Measurements from ENCODE around the gene FNIP2.
"Not testable (repeated sequence)": the region's sequence is repeated elsewhere in the genome, so short reads cannot be mapped to it uniquely, and the experiment has no call there.

- not testable (repeated sequence) for TF ChIP-seq CTBP1 (IDR thresholded peaks at IDR 0.05; ENCODE audit: borderline replicate concordance); SP1 (IDR thresholded peaks at IDR 0.05); FOXA1 (IDR thresholded peaks at IDR 0.05); ARNT (IDR thresholded peaks at IDR 0.05); TARDBP (IDR thresholded peaks at IDR 0.05); SUZ12 (IDR thresholded peaks at IDR 0.05); BHLHE40 (IDR thresholded peaks at IDR 0.05; ENCODE audit: borderline replicate concordance); FOXK2 (IDR thresholded peaks at IDR 0.05)
Measured at GRCh38 chr4:158902280-158903078, 133.7 kb downstream of the FNIP2 start.

All from HEK293T (cell line).